ENCODE results near the gene PRPF40B.

GRCh38 chr12:49616533-49617219, 6.7 kb upstream of the PRPF40B start:
- TF ChIP-seq POLR2A (IDR thresholded peaks at IDR 0.05; ENCODE audit: low read depth, low read length) (no peak), POLR2AphosphoS5 (IDR thresholded peaks at IDR 0.05; ENCODE audit: low read depth, low read length) (no peak), TAF1 (IDR thresholded peaks at IDR 0.05; ENCODE audit: borderline replicate concordance, low read depth, low read length) (no peak)
